GM18907 (cell line): ENCODE data around the gene MRPL58.

ENCODE experiments used
- ATAC-seq: cut with Tn5 transposase; IDR thresholded peaks from one replicate; pipeline ENCODE4 v1.9.1; 2021; ENCODE audit warnings: mild to moderate bottlenecking, moderate library complexity; ENCODE audit not compliant: unreplicated experiment

MRPL58 gene

DNA sequence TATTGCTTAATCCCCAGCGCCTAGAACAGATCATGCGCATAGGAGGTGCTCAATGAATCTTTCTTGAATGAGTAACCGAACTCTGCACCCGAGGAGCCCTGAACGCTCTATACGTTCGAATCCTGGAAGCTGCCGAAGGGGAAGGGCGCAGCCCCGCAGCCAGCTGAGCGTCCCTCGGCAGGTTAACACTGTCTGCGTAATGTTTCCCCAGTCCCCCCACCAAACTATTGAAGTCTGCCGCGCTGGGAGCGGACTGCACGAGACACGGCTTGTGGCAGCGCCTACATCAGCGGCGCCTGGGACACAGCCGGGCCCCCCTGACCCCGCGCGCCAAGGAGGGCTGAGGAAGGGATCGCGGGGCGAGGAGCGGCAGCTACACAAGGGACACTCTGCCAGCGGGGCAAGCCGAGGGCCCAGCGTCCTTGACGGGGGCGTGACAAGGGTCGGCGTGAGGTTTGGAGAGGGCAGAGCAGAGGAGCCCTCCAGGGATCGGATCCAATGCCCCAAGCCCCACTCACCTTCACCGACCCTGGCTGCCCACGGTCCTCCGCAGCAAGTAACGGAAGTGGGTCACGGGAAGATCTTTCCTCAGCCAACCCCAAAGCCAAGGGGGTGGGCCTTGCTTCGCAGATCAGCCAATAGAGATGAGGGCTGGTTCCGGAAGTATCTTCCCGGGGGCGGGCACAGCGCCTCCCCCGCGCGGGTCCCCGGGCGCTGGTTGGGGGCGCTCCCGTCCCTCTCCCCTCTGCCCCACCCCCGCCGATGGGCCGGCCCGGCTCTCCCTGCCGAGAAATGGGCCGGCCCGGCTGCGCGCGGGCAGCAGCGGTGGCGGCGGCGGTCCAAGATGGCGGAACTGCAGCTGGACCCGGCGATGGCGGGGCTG lies 34.2 kb downstream of the MRPL58 start, which contains the start of the genes ATP5PD and KCTD2:
Gene ATP5PD (minus strand): TSS at position 563 of the 883 bp plus-strand sequence. CDS start 4,319 bp downstream, outside the sequence.
Gene KCTD2 (plus strand): TSS at position 819 of the 883 bp plus-strand sequence. CDS start 26 bp downstream, at position 845.
- ATAC-seq, result peak; percentile 94

DNA sequence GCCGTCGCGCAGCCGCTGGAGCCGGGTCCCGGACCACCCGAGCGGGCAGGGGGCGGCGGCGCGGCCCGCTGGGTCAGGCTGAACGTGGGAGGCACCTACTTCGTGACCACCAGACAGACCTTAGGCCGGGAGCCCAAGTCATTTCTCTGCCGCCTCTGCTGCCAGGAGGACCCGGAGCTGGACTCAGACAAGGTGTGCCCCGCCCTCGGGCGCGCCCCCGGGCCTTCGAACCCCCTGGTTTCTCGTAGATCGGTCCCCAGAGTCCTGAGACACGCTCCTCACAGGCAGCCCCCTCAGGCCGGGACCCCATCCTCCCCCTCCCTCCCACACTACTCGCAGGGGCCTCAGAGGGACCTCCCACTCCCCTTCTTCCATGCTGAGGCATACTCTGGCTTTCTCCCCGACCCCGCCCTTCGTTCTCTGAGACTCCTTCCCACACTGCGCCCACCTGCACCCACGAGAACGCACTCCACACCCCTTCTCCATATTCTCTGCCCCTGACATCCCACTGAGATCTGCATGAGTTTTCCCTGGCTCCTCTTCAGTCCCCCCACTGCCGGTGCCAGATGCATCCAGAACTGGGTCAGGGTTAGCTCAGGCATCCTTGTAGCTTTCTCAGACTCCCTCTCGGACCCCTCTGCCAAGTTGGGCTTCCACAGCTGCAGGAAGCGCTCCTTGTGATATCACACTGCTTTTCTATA lies 35.1 kb downstream of the MRPL58 start:
- peak; percentile 28 for ATAC-seq

DNA sequence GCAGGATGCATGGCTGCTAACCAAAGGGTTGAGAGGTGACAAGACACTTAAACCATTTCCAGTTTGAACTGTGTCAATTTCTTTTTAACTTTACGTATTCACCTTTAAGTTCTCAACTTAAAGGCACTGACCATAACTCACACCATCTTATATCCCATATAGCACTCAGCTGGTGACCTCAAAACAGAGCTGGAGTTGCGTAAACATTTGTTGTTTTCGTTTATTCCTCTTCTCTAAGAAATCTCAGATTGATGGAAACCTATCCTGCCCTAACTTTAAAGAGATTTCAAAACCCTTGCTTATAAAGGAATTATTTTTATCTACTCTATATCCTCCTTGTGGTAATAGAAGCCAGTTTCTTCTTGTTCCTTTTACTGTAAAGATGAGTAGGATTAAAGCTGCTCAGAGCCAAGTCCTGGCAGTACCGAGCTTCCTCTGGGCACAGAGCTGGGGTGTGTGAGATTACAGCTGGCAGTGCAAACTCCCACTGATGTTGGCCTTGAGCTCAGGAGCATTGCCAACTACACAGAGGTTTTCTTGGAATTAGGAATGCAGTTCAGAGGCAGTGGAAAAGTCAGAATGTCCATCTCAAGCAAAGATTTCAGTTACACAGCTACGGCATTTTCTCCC lies 35.9 kb downstream of the MRPL58 start:
- ATAC-seq, result no peak

DNA sequence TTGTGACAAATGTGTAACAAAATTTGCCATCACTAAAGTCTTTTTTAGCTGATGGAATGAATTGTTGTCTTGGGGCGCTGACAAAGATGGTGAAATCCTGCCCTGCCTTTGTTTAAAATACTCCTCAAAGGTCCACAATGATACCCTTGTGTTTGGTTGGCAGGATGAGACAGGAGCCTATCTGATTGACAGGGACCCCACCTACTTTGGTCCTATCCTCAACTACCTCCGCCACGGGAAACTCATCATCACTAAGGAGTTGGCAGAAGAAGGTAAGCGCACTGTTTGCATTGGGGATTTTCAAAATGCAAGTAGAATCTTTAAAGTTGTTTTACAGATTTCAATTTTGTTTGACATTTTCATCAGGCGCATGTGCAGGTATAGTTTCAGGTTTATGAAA lies 36.6 kb downstream of the MRPL58 start:
- ATAC-seq, result no peak

DNA sequence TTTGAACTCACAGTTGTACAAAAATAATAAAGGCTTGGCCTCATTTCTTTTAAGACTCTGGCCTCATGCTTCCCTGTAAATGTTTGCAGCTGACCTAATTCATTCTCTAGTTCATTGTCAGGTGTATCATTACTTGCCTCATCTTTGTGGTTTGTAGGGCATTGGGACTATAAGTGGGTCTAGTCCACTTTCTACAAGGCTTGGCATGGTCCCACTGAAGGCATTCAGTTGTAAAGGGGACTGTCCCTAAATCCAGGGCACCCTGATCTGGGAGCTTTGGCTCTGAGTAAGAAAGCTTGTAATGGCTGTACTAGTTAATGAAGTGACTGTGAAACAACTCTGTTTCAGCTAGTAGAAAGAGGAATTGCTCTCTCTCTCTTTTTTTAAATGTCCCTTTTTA lies 37.2 kb downstream of the MRPL58 start:
- ATAC-seq, result no peak

DNA sequence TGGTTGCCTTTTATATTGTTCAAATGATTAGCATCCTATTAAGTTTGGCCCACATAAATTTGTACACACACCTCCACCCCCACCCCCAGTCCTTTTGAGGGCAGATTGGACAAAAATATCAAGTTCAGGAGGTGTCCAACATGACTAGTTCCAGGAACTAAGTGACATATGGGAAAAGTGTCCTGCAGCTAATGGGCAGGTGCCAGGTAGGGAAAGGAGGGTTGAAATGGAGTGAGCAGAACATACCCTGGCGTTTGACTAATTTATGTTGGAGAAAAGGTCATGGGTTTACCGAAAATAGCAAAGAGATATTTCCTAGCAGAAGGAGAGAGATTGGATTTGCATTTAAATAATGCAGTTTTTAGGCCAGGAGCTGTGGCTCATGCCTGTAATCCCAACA lies 39.5 kb downstream of the MRPL58 start:
- no peak for ATAC-seq

DNA sequence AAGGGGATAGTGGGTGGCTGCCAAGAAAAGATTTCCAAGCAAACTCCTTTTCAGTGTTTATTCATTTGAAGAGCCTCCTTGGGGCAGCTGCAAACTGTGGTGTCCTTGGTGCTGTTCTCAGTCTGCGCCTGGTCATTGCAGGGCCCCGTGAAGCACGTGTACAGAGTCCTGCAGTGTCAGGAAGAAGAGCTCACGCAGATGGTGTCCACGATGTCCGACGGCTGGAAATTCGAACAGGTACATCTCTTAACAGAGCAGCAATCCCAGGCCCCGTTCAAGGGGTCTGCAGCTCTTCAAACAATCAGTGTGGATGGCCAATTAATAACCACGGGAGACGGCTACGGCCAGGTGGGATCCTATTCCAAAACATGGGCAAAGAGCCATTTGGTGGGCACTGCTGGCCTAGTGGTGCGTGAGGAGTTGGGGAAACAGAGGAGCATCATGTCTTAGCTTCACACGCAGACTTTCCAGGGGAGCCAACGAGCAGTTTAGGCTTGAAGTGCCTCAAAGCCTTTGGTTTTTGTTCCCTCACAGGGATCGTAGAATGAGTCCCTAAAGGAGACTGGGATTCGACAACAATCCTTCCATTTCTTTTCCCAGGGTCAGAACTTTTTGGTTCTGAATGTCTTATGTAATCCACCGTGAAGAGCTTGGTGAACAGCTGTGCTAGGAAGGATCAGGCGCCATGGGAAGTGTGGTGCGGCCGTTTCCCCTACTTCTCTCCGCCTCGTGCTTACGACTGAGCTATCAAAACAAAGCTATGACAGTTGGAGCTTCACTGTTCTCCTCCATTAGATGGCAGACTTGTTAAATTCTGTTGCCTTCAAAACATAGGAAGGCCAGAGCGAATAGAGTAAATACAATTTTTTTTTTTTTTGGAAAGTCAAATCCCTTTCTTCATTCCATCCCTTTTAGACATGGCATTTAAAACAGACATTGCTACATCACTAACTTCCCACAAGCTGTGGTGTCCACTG lies 47.2 kb downstream of the MRPL58 start:
- ATAC-seq, result no peak

DNA sequence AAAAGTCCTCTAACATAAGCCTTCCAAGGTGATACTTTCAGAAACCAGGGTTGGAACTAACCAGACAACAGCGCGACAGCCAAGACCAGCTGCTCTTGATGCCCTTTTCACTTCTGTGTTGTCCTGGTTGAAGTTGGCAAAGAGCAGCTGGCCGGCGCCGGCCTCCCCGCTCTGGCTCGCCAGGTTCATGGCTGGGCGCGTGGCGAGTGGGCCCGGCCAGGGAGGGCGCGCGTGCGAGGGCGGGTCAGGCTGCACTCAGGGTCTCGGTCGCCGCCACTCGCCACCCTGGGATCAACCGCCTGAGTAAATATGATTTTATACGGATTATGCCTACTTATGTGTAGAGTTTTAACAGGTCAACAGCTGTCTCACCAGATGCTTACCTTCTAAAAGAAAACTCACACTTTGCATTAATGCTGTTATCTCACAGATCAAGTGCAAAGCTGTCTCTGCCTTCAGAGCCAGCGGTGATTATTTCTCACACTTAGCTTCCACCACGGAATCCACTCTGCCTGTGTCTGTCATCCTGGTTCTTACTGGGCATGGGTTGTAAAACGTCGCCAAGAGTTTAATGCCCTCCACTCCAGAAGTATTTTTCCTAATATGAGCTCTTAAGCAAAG lies 48.1 kb downstream of the MRPL58 start:
- no peak for ATAC-seq

DNA sequence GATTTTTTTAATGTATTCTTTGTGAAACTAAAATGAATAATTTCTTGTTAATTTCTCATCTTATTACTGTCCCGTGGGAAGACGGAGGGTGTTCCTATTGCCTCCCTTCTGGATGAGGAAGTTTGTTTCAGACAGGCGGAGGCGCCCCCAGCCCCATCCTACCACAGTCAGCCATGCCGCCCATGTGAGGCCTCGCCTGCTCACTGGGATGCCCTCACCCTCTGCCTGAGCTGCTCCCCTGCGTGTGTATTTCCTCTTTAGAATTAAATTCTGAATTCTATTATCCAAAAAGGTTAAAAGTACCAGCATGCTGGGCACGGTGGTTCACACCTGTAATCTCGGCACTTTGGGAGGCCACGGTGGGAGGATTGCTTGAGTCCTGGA lies 48.6 kb downstream of the MRPL58 start:
- no peak for ATAC-seq

DNA sequence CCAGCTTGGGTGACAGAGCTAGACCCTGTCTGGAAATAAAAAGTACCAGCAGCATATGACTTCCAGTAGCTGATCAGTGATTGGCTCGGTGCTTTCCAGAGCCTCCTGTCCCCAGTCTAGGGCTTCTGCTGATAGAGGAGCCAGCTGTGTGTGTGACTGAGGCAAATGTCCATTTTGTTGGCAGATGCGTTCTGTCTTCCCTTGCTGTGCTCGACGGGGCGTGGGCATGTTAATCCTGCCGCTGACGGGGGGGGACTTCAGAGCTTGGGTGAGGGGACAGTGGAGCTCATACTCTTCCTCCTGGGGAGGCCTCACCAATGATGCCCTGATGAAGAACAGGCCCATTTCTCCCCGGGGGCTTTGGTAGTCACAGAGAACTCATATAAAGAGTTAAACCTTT lies 49.1 kb downstream of the MRPL58 start:
- no peak for ATAC-seq

DNA sequence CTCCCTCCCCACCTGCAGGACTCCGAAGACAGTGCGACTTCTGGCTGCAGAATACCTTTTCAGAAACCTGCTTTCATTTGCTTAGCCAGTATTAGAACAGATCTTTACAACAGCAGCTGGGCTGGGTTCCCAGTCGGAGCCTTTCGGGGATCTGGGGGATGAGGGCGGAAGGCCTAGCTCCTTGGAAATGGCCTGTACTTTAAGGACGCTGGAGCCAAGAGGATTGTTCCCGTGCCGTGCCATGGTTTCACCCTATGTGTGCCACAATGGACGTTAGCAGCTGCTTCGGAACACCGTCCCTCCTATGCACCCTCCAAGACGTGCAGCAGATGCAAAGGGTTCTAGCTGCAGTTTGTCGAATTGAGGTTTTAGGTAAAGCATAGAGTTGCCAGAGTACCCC lies 50.7 kb downstream of the MRPL58 start:
- no peak for ATAC-seq

DNA sequence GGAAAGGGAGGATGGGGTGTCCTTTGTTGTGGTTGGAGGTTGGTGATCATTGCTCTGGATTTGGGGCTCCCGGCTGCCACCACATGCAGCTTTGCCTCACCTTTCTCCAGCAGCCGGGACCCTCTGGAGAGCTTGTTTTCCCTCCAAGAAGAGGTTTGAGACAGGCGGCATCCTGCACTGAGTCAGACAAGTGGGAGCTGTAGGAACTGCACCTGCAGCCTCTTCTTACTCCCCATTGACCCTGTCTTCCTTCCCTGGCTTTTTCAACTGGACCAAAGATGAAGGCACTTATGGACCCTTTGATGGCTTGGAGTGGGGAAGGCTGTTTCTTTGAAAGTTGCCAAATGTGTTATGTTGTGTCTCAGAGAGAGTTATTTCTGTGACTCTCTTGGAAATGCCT lies 51.2 kb downstream of the MRPL58 start:
- ATAC-seq, result no peak

DNA sequence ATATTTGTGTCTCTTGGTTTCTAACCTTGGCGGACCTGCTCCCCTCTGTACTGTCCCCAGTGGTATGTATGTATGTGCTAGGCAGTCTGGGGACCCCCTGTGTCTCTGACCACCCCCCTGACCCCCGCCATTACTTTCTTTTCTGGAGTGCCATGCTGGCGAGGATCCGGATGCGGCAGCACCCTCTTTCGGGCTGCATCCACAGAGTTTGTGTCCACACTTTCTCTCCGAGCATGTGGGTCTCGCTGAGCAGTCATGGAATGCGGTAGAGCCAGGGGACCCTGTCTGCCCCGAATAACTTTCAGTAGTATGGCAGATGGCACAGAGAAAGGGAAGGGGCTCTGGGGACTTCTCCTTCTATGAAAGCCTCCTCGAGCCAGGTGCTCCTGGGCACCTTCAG lies 51.6 kb downstream of the MRPL58 start:
- ATAC-seq, result no peak

DNA sequence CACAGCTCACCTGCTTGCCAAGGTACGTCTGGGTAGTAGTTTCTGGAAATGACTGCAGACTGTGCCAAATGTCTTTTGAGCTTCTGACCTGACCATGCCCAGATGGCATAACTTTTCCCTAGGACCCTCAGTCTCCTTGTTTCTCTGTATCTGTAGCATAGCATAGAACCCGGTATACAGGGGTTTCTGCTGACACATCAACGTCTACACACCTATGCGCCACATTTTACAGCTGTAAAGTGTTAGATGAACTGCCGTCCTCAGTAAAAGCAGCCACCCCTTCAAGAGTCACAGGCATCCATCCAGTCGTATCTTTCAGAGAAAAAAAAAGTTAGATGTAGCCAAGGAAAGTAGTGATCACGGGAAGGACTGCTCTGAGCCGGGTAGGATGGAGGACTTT lies 52.0 kb downstream of the MRPL58 start:
- ATAC-seq, result no peak

DNA sequence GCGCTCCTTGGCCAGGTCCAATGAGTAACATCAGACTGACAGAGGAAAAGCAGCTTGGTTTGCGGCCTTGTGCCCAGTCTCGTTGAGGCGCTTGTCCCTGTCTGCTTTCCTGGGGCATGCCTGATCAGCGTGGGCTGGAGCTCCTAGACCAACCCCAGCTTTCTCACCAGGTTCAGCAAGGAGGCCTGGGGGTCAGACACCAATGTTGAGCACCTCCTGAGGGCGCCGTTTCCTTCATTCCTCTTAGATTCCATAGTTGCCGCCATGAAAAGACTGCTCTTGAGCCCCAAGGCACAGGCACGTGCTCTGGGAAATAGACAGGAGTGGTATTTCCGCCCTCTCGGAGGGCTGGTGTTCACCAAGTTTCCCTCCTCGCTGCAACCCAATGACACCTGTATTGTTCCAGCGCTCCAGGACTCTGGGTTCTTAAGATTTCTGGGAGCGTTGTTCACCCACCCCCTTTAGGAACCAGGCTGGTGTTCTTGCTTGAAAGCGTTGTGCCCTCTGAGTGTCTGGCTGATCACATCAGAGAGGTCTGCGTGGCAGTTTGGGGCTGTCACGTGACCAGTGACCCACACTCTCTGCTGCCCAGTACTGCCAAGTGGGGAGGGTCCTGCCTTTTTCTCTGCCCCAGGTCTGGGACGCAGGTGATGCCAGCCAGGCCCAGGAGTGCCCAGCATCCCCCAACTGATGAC lies 52.5 kb downstream of the MRPL58 start:
- ATAC-seq, result no peak

DNA sequence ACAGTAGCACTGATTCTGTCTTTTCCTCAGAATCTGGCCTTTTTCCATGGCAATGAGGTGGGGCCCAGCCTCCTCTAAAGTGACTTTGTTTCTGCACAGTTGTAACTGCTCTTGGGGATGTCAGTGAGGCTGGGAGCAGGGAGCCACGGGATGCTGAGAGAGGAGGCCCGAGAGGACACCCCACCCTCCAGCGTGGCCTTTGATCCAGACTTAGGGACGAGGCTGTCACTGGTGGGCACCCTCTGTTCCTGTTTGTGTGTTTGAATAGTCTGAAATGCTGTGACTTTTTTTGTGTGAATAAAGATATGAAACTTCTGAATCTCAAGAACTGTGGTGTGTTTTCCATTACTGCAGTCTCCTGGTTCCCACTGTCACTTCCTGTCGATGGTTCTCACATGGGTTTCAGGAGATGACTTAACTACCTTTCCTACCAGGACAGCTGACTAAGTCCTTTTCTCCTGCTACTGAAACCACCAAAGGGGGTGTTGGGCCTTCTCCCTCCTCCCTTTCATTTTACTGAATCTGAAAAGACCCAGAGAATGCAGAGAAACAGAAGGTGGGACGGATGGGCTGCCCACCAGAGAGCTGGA lies 53.2 kb downstream of the MRPL58 start:
- no peak for ATAC-seq

DNA sequence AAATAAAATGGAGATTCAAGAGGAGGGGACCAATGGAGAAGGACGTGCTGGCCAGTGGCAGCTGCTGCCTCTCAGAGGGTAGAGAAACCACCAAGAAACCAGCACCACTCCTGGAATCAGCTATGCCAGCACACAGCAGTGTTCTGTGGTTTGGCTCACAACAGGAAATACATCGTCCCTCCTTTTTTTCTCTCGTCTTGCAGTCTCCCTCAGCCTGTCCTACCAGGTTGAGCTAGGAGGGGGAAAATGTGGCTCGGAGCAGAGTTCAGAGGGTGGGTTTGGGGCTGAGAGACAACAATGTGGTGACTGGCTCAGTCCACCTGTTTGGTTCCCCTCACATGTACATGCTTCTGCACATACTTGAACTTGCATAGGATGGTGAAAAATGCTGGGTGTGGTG lies 55.4 kb downstream of the MRPL58 start:
- ATAC-seq, result no peak

DNA sequence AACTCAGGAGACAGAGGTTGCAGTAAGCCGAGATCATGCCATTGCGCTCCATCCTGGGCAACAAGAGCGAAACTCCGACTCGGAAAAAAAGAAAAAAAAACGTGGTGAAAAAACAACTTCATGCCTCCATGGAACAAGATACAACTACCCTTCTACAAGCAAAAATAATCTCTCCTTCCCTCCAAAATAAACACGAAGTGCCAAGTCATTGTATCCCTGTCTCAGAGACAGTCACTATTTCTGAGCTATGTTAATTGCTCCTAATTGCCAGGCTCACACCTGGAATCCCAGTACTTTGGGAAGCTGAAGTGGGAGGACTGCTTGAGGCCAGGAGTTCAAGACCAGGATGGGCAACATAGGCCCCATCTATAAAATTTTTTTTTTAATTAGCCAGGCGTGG lies 56.3 kb downstream of the MRPL58 start:
- no peak for ATAC-seq

DNA sequence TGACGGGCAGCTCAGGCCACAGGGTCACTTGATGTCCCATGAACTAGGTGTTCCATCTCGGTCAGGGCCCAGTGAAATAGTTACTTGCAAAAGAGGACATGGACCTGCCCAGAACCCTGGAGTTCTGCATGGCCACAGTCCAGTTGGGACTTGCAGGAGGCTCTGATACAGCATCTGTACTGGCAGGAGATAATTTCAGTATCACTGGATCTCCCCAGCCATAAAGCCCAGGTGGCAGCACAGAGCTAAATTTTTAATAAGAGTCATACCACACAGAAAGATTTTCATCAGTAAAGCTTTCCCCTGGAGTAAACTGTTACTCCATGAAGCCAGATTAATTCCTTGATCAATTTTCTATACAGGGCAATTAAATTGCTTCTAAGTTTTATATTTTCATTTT lies 57.3 kb downstream of the MRPL58 start:
- no peak for ATAC-seq
